Neural crest cell (in vitro differentiated cells): ENCODE results near the gene OR14A2. TPM values are rescaled to one million over a fixed set of nuclear protein-coding genes. Genes with fewer than 3 reads are reported as not detected.

Experiments
- DNase-seq: peaks from one replicate; pipeline ENCODE4 v3.0.0; 2021; ENCODE audit warnings: low read depth, mixed read lengths, low spot score
- H3K27ac Mint-ChIP-seq: one replicate; pipeline ENCODE4 v1.8.0; 2021; ENCODE audit warnings: mild to moderate bottlenecking, mixed read lengths; ENCODE audit not compliant: unreplicated experiment
- H3K27me3 Mint-ChIP-seq: 2 replicates; pipeline ENCODE4 v1.8.0; 2021; ENCODE audit warnings: low read depth, mild to moderate bottlenecking, mixed read lengths
- H3K36me3 Mint-ChIP-seq: 2 replicates; pipeline ENCODE4 v1.8.0; 2021; ENCODE audit warnings: low read depth, mild to moderate bottlenecking, mixed read lengths
- H3K4me1 Mint-ChIP-seq: 2 replicates; pipeline ENCODE4 v1.8.0; 2021; ENCODE audit warnings: mixed read lengths
- H3K4me3 Mint-ChIP-seq: one replicate; pipeline ENCODE4 v1.8.0; 2021; ENCODE audit warnings: mild to moderate bottlenecking, mixed read lengths
- H3K9me3 Mint-ChIP-seq: 2 replicates; pipeline ENCODE4 v1.8.0; 2021; ENCODE audit warnings: mixed read lengths
- CTCF ChIP-seq: fragments of 200-600 bp; sonication (generic); conservative IDR thresholded peaks from 2 replicates; pipeline ENCODE4 v1.5.0; 2021; ENCODE audit warnings: antibody characterized with exemption, mild to moderate bottlenecking
- total RNA-seq: library from RNA; stranded (reverse); gene quantifications from 2 replicates; pipeline ENCODE4 v1.2.1, GENCODE V29; 2021

OR14A2 gene
- total RNA-seq, 1 donor from 2014 or later, result not detected

GRCh38 chr1:247680171-247680570 lies 67.8 kb downstream of the OR14A2 start:
- DNase-seq, result no peak

GRCh38 chr1:247679639-247680038 lies 68.3 kb downstream of the OR14A2 start, which contains the start of gene OR13G1:
Gene OR13G1 (minus strand): TSS chr1:247679739. CDS start chr1:247673041, 6,698 bp downstream.
- no peak within 1 kb of the TSS for H3K27ac Mint-ChIP-seq
- no peak within 1 kb of the TSS for H3K4me3 Mint-ChIP-seq
- no peaks in the 10 kb centered on the region for H3K4me1 Mint-ChIP-seq
- TF ChIP-seq CTCF, result no peak
- H3K27me3 Mint-ChIP-seq, result peaks cover 6% of the 10 kb centered on the region
- no peaks in the 10 kb centered on the region for H3K9me3 Mint-ChIP-seq
- DNase-seq, result no peak
- H3K36me3 Mint-ChIP-seq, result no peaks in the 10 kb centered on the region

More at GRCh38 chr1:247680171-247680570, 67.8 kb downstream of the OR14A2 start:
- no peaks in the 10 kb centered on the region for H3K36me3 Mint-ChIP-seq
- H3K4me1 Mint-ChIP-seq, result no peaks in the 10 kb centered on the region
- H3K9me3 Mint-ChIP-seq, result no peaks in the 10 kb centered on the region
- peaks cover 6% of the 10 kb centered on the region for H3K27me3 Mint-ChIP-seq
- H3K27ac Mint-ChIP-seq, result no peak overlapping the region
- no peak for TF ChIP-seq CTCF
- H3K4me3 Mint-ChIP-seq, result no peak overlapping the region

Other genes starting within 250 kb of the OR14A2 start
- gene OR2C3, start 211.7 kb downstream of the OR14A2 start, total RNA-seq, result not detected in 2 replicates
- not detected in 2 replicates for gene GCSAML, start 199.0 kb downstream of the OR14A2 start, total RNA-seq
- not detected in 2 replicates for gene OR2G2, start 159.8 kb downstream of the OR14A2 start, total RNA-seq
- not detected in 2 replicates for gene OR2G3, start 142.6 kb downstream of the OR14A2 start, total RNA-seq
- gene OR13G1, start 68.4 kb downstream of the OR14A2 start, total RNA-seq, result not detected in 2 replicates
- gene OR6F1, start 31.5 kb downstream of the OR14A2 start, total RNA-seq, result not detected in 2 replicates
- gene OR14K1, start 9.5 kb downstream of the OR14A2 start, total RNA-seq, result not detected in 2 replicates
- gene OR1C1, start 12.4 kb upstream of the OR14A2 start, total RNA-seq, result not detected in 2 replicates
- gene OR14A16, start 76.0 kb upstream of the OR14A2 start, total RNA-seq, result not detected in 2 replicates
- not detected in 2 replicates for gene OR11L1, start 93.8 kb upstream of the OR14A2 start, total RNA-seq
- gene TRIM58, start 109.0 kb upstream of the OR14A2 start, total RNA-seq, result 1.6 and 2.1 TPM in 2 replicates
- 0.75 and 0.96 TPM in 2 replicates for gene OR2W3, start 147.4 kb upstream of the OR14A2 start, total RNA-seq
- not detected in 2 replicates for gene OR2T8, start 172.1 kb upstream of the OR14A2 start, total RNA-seq
- not detected in 2 replicates for gene OR2AJ1, start 176.7 kb upstream of the OR14A2 start, total RNA-seq
- gene OR2L8, start 200.7 kb upstream of the OR14A2 start, total RNA-seq, result not detected in 2 replicates
- gene OR2AK2, start 217.1 kb upstream of the OR14A2 start, total RNA-seq, result not detected in 2 replicates